K562 (cell line): ENCODE data around the gene ID1. TPM values are rescaled to one million over a fixed set of nuclear protein-coding genes. Genes with fewer than 3 reads are reported as not detected.
A peak's percentile ranks its signal among the peaks of the same experiment; 100 is the strongest.

Experiments
- ARID1B ChIP-seq: fragments of 450-650 bp; IDR thresholded peaks from 2 replicates; pipeline ENCODE4 v1.6.1; 2016; ENCODE audit warnings: antibody characterized with exemption, mild to moderate bottlenecking, inconsistent platforms
- BCL6 ChIP-seq: fragments of 250-450 bp; sonication (Bioruptor Pico); IDR thresholded peaks from 2 replicates; pipeline ENCODE4 v1.4.0; 2020
- BRD9 ChIP-seq: fragments of 450-650 bp; IDR thresholded peaks from 2 replicates; pipeline ENCODE4 v1.6.1; 2018; ENCODE audit warnings: low read depth; ENCODE audit not compliant: partially characterized antibody
- CBFA2T2 ChIP-seq: fragments of 450-650 bp; conservative IDR thresholded peaks from 2 replicates; pipeline ENCODE4 v1.6.1; 2017; ENCODE audit warnings: mild to moderate bottlenecking
- CUX1 ChIP-seq: fragments of 200-800 bp; sonication (Bioruptor generic); IDR thresholded peaks from 2 replicates; pipeline ENCODE4 v1.6.1; 2016; ENCODE audit warnings: missing genetic modification characterization, missing compliant biosample characterization
- E2F6 ChIP-seq, 2 experiments: IDR thresholded peaks; 2 replicates each; pipeline ENCODE4 v1.6.1; 2011; ENCODE audit warnings: borderline replicate concordance in 1 of 2, control low read depth in 1 of 2, low read depth in 1 of 2, low read length in 1 of 2, mild to moderate bottlenecking in 1 of 2, mixed read lengths in 1 of 2, moderate library complexity in 1 of 2; ENCODE audit not compliant: insufficient read depth in 1 of 2, insufficient read length in 1 of 2, poor library complexity in 1 of 2, severe bottlenecking in 1 of 2; ENCODE audit errors: extremely low read depth in 1 of 2
- ESRRA ChIP-seq: fragments of 450-650 bp; IDR thresholded peaks from 2 replicates; pipeline ENCODE4 v1.6.1; 2014; ENCODE audit warnings: low read depth, mild to moderate bottlenecking, moderate library complexity, borderline replicate concordance
- ETV5 ChIP-seq: sonication (generic); formaldehyde crosslinking; IDR thresholded peaks from 2 replicates; pipeline ENCODE4 v1.4.0; 2020; ENCODE audit warnings: low read depth, mild to moderate bottlenecking, missing genetic modification reagents
- FOSL1 ChIP-seq: fragments of 200-800 bp; sonication (Bioruptor generic); conservative IDR thresholded peaks from 2 replicates; pipeline ENCODE4 v1.6.1; 2016; ENCODE audit warnings: missing genetic modification characterization, missing compliant biosample characterization
- MAFF ChIP-seq: IDR thresholded peaks from 2 replicates; pipeline ENCODE4 v1.6.1; 2012; ENCODE audit warnings: low read length, improper control_type of control experiment
- RB1 ChIP-seq: fragments of 450-650 bp; IDR thresholded peaks from 2 replicates; pipeline ENCODE4 v1.6.1; 2017; ENCODE audit warnings: low read depth, mild to moderate bottlenecking
- SPI1 ChIP-seq: IDR thresholded peaks from 2 replicates; pipeline ENCODE4 v1.6.1; 2011; ENCODE audit warnings: low read depth, low read length, control low read depth, borderline replicate concordance
- ZC3H11A ChIP-seq: IDR thresholded peaks from 2 replicates; pipeline ENCODE4 v1.6.1; 2012; ENCODE audit warnings: low read depth, low read length, improper control_type of control experiment
- ZFP30 ChIP-seq: fragments of 250-450 bp; sonication (Bioruptor Pico); IDR thresholded peaks from 2 replicates; pipeline ENCODE4 v1.8.0; 2022; ENCODE audit warnings: moderate library complexity, mild to moderate bottlenecking, inconsistent platforms, borderline replicate concordance
- ZNF449 ChIP-seq: fragments of 250-450 bp; sonication (Bioruptor Pico); IDR thresholded peaks from 2 replicates; pipeline ENCODE4 v1.8.0; 2022; ENCODE audit warnings: moderate library complexity, mild to moderate bottlenecking, inconsistent platforms
- ZNF57 ChIP-seq: fragments of 450-650 bp; formaldehyde crosslinking; IDR thresholded peaks from 2 replicates; pipeline ENCODE4 v1.4.0; 2020; ENCODE audit warnings: mild to moderate bottlenecking, moderate library complexity
- polyA plus RNA-seq, 8 experiments: library from polyadenylated mRNA; depleted of rRNA in 4 of 8; stranded (reverse) in 5 of 8; unstranded in 3 of 8; fragments of >200 nt; fragmentation: Nextera tagmentation in 2 of 8; fragmentation: Illumina TruSeq in 1 of 8; extraction: Ambion mirVana in 2 of 8; extraction: Trizol in 1 of 8; gene quantifications; 2 replicates each; pipeline versions ENCODE4 v1.2.1 to v1.2.3, GENCODE V29; 2011 to 2014; ENCODE audit warnings: inconsistent platforms in 1 of 8, missing spikeins in 1 of 8
- total RNA-seq, 7 experiments: library from RNA; depleted of rRNA in 6 of 7; stranded (reverse); fragments of >200 nt in 6 of 7; fragmentation: Illumina TruSeq in 2 of 7; extraction: Trizol in 2 of 7; gene quantifications; 2 replicates each; pipeline versions ENCODE4 v1.2.1 to v1.2.3, GENCODE V29; 2011 to 2021; ENCODE audit warnings: low replicate concordance in 1 of 7
- TF ChIP-seq, protein P1 (sequence below): fragments of 250-450 bp; sonication (Bioruptor Pico); IDR thresholded peaks from 2 replicates; pipeline ENCODE4 v1.5.0; 2022; ENCODE audit warnings: mild to moderate bottlenecking
- TF ChIP-seq, protein P2 (sequence below): fragments of 450-650 bp; IDR thresholded peaks from 2 replicates; pipeline ENCODE4 v1.6.1; 2017; ENCODE audit warnings: mild to moderate bottlenecking, moderate library complexity

Gene ID1
- total and polyA plus RNA-seq, 9 of the 15 experiments (the other 6 are each of a cell fraction or from before 2014, with no cell fraction given): 1.4 to 358 (median 65.0) TPM

DNA sequence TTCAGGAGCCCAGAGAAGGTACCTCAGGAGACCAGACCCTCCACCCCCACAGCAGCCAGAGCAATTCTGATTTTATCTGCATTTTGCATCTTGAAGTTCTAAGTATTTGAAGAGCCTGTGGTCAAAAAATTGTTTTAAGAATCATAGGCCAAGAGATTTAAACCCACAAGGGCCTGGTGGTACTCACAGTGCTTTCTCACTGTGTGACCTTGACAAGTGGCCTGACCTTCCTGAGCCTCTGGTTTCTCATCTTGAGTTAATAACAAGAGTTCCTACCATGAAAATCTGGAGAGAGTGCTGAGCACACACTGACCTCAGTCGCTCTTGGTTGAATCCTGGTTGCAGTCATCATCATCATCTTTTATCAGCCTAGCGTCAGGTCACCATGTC lies 45.4 kb upstream of the ID1 start (continued):
- TF ChIP-seq, protein P1, sequence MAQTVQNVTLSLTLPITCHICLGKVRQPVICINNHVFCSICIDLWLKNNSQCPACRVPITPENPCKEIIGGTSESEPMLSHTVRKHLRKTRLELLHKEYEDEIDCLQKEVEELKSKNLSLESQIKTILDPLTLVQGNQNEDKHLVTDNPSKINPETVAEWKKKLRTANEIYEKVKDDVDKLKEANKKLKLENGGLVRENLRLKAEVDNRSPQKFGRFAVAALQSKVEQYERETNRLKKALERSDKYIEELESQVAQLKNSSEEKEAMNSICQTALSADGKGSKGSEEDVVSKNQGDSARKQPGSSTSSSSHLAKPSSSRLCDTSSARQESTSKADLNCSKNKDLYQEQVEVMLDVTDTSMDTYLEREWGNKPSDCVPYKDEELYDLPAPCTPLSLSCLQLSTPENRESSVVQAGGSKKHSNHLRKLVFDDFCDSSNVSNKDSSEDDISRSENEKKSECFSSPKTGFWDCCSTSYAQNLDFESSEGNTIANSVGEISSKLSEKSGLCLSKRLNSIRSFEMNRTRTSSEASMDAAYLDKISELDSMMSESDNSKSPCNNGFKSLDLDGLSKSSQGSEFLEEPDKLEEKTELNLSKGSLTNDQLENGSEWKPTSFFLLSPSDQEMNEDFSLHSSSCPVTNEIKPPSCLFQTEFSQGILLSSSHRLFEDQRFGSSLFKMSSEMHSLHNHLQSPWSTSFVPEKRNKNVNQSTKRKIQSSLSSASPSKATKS (CRISPR knock-in tag): no peak
- TF ChIP-seq ZC3H11A (no peak), BRD9 (no peak), ESRRA (peak; percentile 88), SPI1 (no peak), ZFP30 (CRISPR knock-in tag) (no peak), ZNF57 (CRISPR knock-in tag) (no peak), ZNF449 (CRISPR knock-in tag) (no peak), FOSL1 (tag) (0 out of 2 replicates have a peak, but pooled peaks have one; percentile 22), ARID1B (no peak), CBFA2T2 (0 out of 2 replicates have a peak, but pooled peaks have one; percentile 26), ETV5 (CRISPR knock-in tag) (no peak), MAFF (no peak), CUX1 (no peak), RB1 (no peak), BCL6 (CRISPR knock-in tag) (no peak), E2F6 (IDR thresholded peaks at IDR 0.05; ENCODE audit: borderline replicate concordance in 1 of 2, extremely low read depth in 1 of 2, insufficient read depth in 1 of 2, insufficient read length in 1 of 2, low read depth in 1 of 2, low read length in 1 of 2, poor library complexity in 1 of 2, severe bottlenecking in 1 of 2) (no peak)
- TF ChIP-seq, protein P2, sequence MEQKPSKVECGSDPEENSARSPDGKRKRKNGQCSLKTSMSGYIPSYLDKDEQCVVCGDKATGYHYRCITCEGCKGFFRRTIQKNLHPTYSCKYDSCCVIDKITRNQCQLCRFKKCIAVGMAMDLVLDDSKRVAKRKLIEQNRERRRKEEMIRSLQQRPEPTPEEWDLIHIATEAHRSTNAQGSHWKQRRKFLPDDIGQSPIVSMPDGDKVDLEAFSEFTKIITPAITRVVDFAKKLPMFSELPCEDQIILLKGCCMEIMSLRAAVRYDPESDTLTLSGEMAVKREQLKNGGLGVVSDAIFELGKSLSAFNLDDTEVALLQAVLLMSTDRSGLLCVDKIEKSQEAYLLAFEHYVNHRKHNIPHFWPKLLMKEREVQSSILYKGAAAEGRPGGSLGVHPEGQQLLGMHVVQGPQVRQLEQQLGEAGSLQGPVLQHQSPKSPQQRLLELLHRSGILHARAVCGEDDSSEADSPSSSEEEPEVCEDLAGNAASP: no peak
